Fibroblast of skin of left quadriceps (primary cell): ENCODE results near the gene RNFT2.
A peak's percentile ranks its signal among the peaks of the same experiment; 100 is the strongest.

ENCODE experiments used
- DNase-seq, 2 experiments: peaks; one replicate each; pipeline ENCODE4 v3.0.0-alpha.2; 2013; ENCODE audit warnings: low read depth in 2 of 2

RNFT2 gene, protein sequence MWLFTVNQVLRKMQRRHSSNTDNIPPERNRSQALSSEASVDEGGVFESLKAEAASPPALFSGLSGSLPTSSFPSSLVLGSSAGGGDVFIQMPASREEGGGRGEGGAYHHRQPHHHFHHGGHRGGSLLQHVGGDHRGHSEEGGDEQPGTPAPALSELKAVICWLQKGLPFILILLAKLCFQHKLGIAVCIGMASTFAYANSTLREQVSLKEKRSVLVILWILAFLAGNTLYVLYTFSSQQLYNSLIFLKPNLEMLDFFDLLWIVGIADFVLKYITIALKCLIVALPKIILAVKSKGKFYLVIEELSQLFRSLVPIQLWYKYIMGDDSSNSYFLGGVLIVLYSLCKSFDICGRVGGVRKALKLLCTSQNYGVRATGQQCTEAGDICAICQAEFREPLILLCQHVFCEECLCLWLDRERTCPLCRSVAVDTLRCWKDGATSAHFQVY

DNA sequence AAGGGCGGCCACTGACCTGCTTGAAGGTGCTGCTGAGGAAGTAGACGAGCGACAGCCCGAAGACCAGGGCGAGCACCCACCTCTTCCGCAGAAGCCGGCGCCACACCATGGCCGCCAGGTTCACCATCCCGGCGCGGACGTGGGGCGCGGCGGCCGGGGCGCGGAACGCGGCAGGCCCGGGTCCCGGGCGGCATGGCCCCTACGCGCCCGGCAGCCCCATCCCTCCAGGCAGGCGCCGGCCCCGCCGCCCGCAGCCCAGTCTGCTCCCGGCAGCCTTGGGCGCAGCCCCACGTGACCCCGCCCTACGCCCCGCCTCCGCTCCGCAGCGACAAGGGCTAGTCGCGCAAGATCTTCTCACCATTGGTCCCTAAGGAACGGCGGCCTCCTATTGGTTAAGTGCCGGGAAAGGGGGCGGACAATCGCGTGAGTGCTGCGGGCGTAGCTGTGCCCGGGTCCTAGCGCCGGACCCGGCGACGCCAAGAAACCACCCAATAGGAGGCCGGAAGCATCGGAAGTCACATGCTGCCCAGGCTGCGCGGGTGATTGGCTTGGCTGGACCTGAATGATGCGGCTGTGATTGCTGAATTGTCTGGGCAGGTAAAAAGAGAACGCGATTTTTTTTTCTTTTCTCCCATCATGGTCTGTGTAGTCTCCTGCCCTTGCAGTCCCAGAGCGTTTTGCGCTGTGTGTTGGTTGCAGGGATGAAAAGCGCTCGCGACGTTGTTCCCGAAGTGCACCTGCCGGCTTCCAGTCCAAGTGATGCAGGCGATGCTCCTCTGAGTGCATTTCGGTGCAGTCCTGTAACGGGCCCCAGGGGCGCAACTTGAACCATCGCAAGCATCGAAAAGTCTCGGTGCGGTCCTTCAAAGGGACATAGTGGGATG is at the start of gene RNFT2, which contains the start of gene SPRING1:
RNFT2 (plus strand) TSS at position 542 of the 884 bp plus-strand sequence. CDS start 2,183 bp downstream, outside the sequence.
SPRING1 (minus strand) TSS at position 296 of the 884 bp plus-strand sequence; CDS start at position 127, 169 bp downstream.
- DNase-seq = peak; percentile 98 to 99

DNA sequence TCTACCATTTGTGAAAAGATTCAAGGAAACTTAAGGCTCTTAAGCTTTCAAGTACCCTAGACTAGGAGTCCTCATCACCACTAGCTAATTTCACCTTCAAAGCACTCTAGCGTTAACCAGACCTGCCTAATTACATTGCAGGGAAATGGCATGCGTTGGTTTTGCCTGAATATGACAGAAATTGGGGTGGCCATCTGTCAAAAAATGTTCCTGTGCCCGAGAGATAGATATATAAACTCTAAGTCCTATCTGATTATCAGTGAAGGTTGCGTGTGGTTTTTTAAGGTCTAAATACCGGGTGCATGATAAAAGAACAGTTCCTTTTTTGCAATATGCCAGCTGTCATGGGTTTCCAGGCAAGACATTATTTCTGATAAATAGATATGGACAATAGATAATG is 48.6 kb upstream of the RNFT2 start:
- DNase-seq = no peak

DNA sequence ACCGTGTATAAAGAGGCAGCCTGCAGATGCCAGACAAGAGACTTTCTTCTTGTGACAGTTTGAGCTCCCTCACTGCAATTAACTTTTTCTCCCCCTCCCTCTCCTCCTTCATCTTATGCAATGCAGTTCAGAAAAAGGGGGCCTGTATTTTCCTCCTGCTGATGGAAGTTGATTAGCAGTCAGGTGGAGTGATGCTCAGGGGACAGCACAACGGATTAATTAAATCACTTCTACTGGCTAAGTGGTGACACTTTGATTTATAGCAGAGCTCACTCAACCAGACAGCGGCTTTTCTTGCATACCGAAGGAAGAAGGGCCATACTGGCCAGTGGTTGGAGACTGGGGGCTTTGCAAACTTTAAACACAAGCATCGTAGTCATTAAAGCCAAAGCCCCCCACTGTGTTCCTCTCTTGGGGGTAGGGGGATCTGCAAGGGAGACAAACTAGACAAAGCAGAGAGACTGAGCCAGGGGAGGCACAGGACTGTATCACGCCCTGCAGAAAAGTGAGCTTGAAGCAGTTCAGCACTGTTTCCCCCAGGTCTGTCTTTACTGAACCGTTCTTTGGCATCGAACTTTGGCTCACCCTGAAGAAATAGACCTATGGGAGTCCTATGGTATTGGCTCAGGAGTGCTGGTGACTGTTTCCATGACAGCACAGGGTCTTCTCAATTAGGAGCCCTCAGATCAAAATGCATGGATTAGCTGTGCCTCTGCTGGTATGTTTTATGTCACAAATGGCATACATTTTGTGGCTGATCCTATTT is 48.0 kb upstream of the RNFT2 start:
- no peak for DNase-seq

DNA sequence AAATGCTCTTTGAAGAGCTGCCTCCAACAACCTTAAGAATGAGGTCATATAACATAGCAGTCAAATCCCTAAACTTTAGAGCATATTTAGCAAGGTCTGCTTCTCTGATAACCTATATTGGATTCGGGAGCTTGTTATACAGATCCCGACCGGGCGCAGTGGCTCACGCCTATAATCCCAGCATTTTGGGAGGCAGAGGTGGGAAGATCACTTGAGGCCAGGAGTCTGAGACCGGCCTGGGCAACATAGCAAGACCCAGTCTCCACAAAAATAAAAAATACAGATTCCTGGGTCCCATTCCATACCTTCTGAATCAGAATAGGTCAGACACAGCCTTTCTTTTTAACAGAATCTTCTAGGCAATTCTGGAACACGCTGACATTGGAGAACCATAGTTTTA is 46.9 kb upstream of the RNFT2 start:
- no peak for DNase-seq

DNA sequence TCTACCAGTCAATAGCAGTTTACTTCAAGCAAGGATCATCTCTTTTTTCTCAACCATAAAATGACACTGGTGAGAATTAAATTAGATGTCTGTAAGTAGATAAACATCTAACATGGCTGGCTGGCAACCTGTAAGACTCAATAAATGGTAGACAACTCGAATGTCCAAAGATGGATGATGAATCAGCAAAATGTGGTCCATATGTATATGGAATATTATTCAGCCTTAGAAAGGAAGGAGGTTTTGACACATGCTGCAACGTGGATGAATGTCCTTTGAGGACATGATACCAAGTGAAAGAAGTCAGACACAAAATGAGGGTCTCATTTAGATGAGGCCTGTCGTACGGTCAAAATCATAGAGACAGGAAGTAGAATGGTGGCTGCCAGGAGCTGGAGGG is 46.5 kb upstream of the RNFT2 start:
- no peak for DNase-seq

DNA sequence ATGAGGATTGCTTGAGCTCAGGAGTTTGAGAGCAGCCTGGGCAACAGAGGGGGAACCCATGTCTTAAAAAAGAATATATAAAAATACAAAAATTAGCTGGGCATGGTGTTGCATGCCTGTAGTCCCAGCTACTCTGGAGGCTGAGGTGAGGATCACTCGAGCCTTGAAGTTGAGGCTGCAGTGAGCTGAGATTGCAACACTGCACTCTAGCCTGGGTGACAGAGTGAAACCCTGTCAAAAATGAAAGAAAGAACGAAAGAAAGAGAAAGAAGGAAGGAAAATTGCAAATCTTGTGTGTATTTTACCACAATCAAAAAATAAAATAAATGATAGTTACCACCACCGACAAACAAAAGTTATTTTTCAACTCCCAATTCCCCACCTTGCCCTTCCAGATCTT is 45.5 kb upstream of the RNFT2 start:
- DNase-seq = no peak

DNA sequence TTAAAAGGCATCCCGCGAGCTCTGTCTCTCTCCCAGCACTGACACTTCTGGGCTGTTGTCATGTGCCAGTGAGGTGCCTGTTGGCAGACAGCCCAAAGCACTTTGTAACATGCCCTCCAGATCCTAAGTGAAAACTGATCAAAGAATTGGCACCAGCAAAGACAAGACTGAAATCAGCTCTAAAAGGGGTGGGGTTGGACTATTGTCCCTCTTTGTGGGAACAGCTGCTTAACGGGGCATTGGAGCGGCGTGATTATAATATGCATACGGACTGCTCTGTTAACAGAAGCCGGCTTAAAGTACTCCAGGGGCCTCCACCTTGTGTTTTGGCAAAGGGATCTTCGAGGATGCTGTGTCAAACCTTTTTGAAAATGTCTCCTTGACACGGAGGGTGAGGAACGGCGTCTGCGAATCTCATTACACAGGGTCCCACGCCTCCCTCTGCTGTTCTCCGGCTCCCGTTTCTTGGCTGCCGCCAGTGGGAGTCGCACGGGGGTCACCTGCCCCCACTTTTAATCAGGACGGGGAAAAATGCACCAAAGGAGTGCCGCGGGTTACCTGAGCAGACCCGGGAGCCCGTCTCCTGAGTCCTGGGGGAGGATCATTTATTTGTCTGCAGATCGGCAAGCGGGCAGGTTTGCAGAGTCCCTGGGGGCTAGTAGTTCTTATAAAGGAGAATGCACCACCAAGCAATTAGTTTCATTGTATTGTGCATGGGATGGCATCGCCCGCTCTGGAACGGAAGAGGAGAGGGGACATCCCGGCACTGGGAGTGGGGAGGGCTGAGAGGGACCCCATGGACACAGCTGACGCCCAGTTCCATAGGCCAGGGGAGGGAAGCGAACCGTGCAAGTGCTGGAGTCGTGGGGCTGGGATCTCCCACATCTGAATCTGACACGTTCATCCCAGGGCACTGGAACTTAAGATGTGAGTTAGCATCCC is 44.6 kb upstream of the RNFT2 start:
- no peak for DNase-seq

DNA sequence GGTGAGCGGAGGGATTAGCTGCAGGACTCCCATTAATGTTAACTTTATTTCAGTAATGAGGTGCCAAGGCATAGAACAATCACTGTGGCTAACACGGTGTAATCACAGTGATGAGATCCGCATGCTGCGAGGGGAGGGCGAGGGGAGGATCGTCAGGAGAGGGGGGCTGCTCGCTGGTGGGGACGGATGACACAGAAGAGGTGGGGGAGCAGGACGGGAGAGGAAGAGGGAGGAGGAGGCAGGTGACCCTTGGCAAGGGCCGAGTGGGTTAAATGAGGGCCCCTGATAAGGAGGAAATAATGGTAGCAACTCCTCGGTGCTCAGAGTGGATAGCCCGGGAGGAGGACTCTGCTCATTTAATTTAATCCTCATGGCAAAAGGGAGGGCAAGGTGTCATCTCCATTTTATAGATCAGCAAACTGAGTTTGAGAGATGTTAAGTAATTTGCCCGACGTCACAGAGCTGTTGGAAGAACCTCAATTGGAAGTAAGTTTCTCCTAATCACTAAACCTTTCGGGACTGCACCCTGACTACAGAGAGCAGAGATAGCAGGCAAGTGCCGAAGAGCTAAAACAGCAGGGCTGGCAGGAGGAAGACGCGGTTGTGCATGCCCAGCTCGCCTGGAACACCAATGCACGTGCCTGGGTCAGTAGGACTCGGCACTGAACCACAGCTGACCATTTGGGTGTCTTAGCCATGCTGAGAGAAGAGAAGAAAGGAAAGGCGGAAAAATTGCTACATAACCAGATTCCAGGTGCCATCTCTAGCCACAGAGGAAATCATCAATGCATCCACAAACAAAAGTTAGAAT is 43.3 kb upstream of the RNFT2 start:
- no peak for DNase-seq

DNA sequence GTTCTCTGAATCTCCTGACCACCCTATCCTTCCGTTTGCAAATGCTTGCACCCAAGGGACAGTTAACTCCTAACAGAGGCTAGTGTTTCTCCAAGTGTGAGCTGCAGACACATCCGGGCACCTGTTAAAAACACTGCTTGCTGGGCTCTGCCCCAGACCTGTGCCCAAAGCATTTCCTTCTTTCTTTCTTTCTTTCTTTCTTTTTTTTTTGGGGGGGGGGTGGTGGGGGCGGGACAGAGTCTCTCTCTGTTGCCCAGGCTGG is 42.7 kb upstream of the RNFT2 start:
- DNase-seq = no peak

DNA sequence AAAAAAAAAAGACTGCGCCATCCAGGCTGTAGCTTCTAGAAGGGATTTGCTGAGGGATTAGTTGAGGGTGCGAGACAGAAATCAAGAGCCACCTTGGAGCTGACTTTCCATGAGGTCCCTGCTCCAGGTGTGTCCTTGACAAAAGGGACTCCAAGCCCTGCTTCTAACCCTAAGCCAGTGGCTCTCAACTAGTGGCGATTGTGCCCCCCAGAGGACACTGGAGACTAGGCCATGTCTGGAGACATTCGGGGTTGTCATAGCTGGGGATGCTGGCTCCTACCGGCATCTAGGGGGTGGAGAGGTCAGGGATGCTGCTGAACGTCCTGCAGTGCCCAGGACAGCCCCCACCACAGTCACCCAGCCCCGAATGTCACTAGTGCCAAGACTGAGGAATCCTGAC is 40.8 kb upstream of the RNFT2 start:
- DNase-seq = no peak

DNA sequence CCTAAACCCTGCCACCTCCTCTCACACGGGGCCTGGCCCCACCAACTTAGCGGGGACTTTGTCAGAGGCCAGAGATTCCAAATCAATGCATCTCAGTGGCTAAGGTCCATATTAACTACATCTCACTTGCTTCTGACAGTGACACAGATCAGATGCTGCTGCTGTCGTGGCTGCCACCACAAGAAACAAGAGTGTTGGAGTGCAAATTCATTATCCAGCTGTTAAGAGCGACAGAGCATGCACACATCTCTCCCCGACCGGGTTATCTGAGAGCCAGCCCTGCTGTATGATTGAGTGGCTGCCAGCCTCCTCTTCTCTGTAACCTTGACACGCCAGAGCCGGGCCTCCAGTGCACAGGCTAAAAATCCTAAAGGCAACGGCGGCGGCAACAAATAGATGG is 40.4 kb upstream of the RNFT2 start:
- DNase-seq = no peak

DNA sequence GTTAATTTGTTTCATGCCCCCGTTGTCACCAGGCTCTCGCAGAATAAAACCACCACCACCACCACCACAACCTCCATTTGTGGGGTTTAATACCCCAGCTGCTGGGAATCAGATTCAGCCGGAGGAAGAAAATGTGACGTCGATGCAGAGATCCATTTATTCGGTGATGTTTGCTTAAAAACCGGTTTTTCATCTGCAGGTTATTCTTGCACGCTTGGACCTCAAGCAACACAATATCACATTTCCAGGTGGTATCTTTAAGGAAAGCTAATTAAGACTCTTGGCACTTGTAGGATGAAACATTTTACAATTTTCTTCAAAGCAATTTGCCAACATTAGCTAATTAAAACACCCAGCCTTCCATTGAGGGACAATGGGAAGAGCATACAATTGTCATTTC is 40.0 kb upstream of the RNFT2 start:
- DNase-seq = no peak

DNA sequence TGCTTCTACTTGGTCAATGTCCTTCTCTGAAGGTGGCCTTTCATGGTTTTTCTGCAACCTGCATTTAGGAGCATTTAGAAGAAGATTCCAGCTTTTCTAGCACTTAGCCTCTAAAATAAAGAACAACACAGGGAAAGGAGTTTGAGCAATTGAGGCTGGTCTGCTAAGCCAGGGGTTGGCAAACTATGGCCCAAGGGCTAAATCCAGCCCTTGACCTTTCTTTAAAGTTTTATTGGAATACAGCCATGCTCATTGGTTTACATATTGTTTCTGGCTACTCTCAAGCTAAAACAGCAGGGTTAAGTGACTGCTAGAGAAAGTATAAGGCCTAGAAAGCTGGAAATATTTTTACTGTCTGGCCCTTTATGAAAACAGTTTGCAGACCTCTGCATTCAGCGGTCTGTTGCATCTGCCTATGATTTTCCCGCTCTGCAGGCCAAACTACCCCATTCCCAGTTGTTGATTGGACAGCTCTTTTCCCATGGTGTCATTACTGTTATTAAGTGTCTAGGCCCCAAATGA is 39.5 kb upstream of the RNFT2 start:
- DNase-seq = no peak

DNA sequence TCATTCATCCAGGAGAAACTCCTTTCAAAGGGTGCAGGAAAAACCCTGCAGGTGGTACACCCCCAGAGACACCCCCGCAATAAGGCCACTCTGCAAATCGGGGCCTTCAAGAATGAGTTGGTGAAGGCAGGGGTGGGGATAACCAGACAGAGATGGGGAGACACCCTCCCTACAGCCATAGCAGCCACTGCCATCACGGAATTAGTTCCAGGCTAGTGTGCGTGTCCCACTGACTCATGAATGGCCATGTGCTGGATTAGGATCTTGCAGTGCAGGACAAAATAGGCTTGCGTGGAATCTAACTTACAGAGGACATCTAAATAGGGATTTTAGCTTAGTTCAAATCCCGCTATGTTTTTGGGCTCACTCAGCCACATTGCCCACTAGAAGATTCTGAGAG is 38.0 kb upstream of the RNFT2 start:
- no peak for DNase-seq

DNA sequence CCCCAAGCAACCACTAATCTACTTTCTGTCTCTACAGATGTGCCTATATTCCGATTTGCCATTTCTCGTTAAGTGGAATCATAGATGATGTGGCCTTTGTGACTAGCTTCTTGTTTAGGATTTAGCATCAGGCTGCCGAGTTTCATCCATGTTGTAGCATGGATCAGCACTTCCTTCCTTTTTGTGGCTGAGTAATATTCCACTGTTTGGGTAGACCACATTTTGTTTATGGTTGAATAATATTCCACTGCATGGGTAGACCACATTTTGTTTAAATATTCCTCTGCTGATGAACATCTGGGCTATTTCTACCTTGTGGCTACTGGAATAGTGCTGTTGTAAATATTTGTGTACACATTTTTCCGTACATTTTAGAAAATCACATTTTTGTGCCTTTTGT is 36.7 kb upstream of the RNFT2 start:
- DNase-seq = no peak

DNA sequence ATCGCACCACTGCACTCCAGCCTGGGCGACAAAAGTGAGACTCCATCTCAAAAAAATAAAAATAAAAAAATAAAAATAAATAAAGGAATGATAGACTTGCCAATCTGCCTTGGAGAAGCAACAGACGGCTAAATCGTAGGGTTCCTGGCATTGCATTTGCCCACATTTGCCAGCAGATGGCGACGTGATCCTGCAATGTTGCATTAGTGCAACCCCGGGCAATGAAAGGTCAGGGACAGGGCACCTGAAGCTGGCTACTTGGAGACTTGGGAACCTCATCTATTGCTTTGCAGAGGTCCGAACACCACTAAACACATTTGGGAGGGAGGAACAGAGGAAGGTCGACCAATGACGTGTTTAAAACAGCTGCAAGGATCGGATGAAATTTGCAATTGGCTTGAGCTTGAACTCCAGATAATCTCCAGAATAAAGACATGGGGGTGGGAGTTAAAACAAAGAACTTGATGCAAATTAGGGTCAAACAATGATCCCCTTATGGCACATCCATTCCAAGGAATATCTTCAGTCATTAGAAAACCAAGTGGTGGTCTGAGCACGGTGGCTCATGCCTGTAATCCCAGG is 34.8 kb upstream of the RNFT2 start:
- DNase-seq = peak; percentile 7 to 15

DNA sequence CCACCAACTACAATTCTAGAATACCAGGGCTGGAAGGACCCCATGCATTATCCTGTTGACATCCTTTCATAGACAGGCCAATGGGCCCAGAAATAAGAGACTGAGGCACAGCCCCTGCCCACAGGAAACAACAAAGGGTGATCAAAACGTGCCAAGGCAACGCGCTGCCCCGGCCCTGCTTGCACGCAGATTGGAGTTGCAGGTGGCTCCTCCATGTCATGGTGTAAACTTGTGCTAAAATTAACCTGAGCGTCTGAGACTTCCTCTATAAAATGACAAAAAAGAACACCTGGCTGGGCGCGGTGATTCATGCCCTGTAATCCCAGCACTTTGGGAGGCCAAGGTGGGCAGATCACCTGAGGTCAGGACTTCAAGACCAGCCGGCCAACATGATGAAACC is 30.4 kb upstream of the RNFT2 start:
- no peak for DNase-seq

DNA sequence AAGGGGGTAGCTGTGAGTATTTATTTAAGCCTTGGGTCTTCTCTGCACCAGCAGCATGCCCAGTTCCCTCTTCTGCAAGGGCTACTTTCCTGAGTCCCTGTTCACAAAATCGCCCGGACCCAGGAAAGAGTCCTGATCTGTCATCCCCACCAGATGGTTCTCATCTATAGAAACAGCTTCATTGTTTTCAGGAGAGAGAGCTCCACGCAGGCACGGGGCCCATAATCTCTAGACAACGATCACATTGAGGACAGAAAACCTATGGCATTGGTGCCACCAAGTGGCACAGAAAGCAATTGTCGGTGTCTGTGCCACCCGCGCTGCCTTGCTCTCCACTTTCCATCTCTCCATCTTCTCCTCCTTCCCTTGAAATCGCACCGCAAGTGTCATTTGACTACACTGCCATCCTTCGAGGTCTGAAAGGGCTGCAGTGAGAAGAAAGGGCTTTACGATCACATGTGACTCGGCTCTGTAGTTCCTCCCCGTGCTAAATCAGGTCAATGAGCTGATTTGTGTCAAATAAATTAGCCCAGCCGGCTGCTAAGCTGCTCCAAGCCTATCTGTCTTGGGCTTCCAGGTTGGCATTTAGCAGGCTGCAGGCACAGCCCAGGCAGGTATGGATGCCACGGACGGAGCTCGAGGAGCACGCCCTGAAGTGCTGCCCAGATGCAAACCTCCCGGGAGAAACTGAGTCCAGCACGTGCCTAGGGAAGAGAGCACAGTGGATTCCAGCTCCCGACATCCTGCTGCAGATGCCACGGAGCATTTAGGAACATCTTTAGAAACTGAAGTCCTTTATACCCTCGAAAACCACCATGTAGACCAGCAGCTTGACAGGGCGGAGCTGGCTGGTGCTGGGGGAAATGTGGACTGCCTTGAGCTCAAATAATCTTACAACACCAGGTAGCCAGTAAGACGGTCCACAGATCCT is 29.0 kb upstream of the RNFT2 start:
- DNase-seq = peak; percentile 53 to 54

DNA sequence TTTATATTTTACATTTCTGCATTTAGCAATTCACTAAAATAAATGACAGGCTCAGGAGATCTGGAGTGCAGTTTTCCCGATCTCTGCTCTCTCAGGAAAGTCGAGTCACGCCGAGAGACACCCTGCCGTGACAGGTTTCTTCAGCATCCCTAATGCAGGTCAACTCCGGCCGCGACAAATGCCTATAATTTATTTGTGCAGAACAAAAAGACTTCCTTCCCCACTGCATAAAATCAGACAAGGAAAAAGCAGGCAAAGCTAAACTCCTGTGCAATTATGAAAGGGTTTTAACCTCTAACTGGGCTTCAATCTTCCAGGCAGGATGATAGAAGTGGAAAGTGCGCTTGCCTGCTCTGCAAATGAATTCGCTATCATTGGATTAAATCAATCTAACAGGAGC is 28.3 kb upstream of the RNFT2 start:
- DNase-seq = no peak
